GM19372 (cell line): Measurements from ENCODE around the gene AK8.

ENCODE experiments used
- ATAC-seq: cut with Tn5 transposase; IDR thresholded peaks from one replicate; pipeline ENCODE4 v1.9.1; 2021; ENCODE audit warnings: mild to moderate bottlenecking, low read depth, moderate library complexity; ENCODE audit not compliant: unreplicated experiment

The AK8 gene

GRCh38 chr9:132828201-132828770 is 49.8 kb downstream of the AK8 start:
- no peak for ATAC-seq

- no peak for ATAC-seq
Measured at GRCh38 chr9:132827366-132827765, 50.7 kb downstream of the AK8 start.

GRCh38 chr9:132826621-132827365 is 51.3 kb downstream of the AK8 start:
- ATAC-seq: no peak

GRCh38 chr9:132826131-132826530 is 52.0 kb downstream of the AK8 start:
- no peak for ATAC-seq

- no peak for ATAC-seq
Measured at GRCh38 chr9:132825430-132825829, 52.7 kb downstream of the AK8 start.

DNA sequence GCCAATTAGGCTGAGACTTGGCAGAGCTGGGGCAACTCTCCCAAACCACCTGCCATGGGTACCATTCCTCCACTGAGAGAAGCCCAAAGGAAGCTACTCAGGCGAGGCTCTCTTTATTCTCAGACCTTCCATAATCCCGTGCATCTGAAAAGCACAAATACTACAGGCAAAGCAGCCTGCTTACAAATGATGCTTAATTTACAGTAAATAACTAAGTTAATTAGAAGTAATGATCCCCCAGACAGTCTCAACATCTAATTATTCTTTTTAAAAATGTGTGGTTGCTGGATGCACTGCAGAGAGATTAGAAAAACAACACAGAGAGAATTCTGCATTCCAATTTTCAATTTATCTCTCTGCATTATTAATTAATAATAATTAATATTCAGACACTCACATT is 53.1 kb downstream of the AK8 start:
- ATAC-seq: no peak

DNA sequence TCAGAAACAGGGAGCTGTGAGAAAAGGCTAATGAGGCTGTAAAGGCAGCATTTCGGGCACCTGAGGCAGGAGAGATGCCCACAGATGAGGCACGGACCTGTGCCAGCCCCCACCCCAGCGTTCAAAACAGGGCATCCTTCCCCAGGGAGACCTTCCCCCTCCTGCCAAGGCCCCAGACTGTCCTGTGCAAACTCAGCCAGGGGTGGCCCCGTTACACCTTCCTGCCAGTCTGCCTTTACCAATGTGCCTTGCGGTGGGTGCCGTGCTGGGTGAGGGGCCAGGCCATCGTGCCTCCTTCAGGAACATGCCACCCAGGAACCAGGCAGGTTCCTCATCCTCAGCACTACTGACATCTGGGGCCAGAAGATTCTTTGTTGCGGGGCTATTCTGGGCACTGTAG is 53.9 kb downstream of the AK8 start:
- no peak for ATAC-seq

GRCh38 chr9:132823370-132824145 is 54.5 kb downstream of the AK8 start:
- no peak for ATAC-seq

DNA sequence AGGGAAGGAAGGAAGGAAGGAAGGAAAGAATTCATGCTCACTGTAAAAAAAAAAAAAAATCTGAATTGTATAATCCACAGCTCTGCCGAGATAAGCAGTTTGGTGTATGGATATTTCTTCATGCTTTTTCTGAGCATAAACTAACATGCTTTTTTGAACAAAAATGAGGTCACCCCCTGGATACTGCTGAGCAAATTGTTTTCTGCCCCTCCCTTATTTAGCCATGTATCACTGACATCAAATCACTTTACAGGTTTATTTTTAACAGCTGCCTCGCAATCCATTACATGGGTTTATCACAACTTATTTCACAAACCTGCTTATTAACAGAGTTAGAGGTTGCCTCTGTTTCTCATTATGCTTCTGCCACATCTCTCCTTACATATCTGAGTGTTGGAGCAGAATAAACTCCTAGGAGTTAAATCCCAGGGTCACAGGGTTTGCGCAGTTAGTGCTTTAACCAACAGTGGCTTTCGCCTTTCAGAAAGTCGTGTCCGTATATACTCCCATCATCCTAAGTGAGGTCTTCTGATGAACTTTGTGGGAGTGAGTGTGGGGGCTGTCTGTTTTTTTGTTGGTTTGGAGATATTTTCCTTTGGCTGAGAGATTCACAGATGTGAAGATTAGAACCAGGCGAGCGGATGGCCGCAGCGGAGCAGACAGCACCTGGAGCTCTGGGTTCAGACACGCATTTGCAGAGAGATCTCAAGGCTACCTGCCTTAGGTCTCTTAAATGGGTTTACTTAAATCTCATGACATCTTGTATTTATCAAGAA is 57.7 kb downstream of the AK8 start:
- no peak for ATAC-seq

GRCh38 chr9:132818588-132818987 is 59.5 kb downstream of the AK8 start:
- ATAC-seq: no peak

- ATAC-seq: no peak
Measured at GRCh38 chr9:132814937-132815336, 63.1 kb downstream of the AK8 start.

GRCh38 chr9:132813115-132813771 is 64.8 kb downstream of the AK8 start:
- ATAC-seq: no peak

DNA sequence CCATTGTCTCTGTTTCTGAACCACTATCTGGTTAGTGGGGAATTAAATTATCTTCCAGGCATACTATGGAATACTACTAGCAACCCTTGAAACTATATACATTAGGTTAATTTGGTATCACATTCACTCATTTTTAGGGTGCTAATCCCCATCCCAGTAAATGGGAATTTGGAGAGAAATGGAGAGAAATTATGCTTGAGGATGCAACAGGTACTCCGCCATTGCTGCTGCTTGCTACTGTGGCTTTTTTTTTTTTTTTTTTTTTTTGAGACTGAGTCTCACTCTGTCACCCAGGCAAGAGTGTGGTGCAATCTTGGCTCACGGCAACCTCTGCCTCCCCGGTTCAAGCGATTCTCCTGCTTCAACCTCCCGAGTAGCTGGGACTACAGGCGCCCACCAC is 66.1 kb downstream of the AK8 start:
- no peak for ATAC-seq

GRCh38 chr9:132810314-132810713 is 67.8 kb downstream of the AK8 start:
- no peak for ATAC-seq

DNA sequence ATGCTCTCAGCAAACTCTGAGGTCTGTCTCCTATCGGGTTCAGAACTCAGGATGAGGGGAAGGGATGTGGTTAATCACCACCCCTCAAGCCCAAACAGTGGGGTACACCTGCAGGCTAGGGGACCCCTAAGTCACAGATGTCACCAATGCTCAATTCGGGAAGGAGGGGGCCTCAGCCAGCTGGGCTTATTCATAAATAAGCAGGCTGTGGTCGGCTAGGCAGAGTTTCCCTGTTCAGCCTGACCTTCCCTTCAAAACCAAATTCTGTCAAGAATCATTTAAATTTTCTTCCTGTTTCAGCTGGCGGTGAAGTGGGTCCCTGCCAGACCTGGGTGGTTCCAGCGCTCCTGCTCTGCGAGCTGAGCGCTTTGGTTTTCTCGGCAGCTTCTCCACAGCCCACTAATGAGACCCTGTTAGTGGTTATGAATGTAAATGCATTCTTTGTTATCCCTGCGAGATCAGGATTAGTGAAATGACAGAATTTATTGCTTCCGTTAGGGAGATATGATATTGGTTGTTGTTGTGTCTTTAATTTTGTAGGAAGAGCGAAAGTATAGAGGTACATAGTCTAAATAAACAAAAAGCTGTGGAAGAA is 68.3 kb downstream of the AK8 start:
- ATAC-seq: no peak

DNA sequence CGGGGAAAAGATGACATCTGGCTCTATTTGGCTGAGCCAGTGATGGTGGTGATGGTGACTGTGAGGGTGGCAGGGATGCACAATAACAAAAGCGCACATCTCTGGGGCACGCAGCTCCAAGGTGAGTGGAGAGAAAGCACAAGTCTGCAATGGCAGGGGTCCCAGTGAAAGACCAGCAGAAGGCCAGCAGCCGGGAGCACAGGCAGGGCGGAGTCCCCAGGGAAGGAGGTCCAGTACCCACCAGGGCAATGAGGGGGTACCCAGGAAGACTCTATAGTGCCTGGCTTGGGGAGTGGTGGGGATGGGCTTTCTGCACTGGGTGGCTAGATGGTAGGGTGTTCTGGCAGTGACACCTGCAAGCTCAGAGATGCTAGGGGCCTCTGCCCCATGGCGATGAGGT is 69.4 kb downstream of the AK8 start:
- no peak for ATAC-seq

GRCh38 chr9:132806723-132807421 is 71.2 kb downstream of the AK8 start:
- ATAC-seq: no peak

DNA sequence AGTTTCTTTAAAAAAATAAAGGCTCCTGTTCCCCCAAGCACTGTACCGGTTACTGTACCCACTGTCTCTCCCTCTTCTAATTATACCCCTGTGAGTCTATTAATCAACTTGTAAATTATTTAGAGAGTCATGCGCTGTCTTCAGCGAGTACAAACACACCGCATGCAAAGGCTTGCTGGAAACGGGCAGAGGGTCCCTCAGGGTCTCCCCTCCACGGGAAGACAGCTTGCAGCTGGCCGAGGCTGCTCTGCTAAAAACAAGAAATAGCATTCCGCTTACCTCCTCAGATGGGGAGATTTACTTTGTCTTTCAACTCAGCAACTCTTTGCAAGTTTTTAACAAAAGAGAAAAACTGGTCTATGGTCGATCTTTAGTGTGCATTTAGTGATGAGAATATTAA is 71.8 kb downstream of the AK8 start:
- ATAC-seq: no peak

DNA sequence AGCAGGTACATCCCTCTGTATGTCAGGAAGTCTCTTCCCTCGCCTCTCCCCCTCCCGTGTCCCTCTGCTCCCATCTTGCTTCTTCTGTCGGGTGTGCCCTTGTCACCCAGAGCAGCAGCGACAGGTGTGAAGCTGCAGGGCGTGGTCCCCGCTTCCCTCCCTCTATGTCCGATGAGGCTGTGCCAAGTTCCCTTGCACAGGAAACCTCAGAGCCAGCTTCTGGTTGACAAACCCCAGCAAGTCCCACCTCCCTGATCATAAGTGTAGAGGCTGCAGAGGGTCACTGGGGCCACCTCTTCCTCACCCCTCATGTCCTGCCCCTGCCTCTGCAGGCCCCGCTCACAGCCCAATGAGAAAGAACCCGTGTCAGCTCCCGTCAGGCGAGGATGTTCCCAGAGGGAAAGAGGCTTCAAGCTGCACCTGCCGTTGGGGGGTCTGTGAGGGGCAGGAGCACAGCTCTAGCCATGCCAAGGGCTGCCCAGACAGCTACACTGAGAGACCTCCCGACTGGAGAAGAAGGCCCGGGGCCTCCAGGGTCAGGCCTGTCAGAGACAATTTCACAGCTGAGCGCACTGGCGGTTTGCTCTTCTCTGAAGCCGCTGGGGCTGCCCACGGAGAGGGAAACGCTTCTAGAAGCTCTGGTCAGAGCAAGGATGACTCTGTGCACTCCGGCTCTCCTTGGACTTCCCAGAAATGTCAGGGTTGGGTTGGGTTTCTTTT is 73.3 kb downstream of the AK8 start:
- ATAC-seq: no peak
